ENCODE measurements around the gene MMGT1.

GRCh38 chrX:135973548-135974278, at the start of gene MMGT1:
- TF ChIP-seq CTCF (IDR thresholded peaks at IDR 0.05; ENCODE audit: insufficient read depth, low read depth, low read length) = no peak
- no peak for TF ChIP-seq EZH2 (IDR thresholded peaks at IDR 0.05; ENCODE audit: insufficient read depth, low read length)

All from astrocyte (in vitro differentiated cells and primary cell).